Left ventricle myocardium superior (tissue), 1 donor: ENCODE results near the gene IL18RAP. TPM values are rescaled to one million over a fixed set of nuclear protein-coding genes. Genes with fewer than 3 reads are reported as not detected.

Source experiments
- ATAC-seq: fragments of 200-7000 bp; cut with Tn5 transposase; one replicate; pipeline ENCODE4 v1.9.1; 2020; ENCODE audit warnings: mild to moderate bottlenecking, moderate library complexity
- DNase-seq: peaks from one replicate; pipeline ENCODE4 v3.0.0-alpha.2; 2020
- intact Hi-C: fragments of 100-400 bp; cut with micrococcal nuclease; formaldehyde crosslinking; loops from one replicate; pipeline ENCODE4 v1.11.0; 2022
- microRNA-seq: library from miRNA; unstranded; fragments of <30 nt; microRNA quantifications from one replicate; pipeline ENCODE4 v1.2.0, GENCODE V29; 2020; ENCODE audit warnings: borderline number of aligned reads
- total RNA-seq: library from RNA; stranded (reverse); fragmentation: NEBNext Ultra II Directional; extraction: Animal tissue kit (Norgen Biotek cat#: 25700); gene quantifications from one replicate; pipeline ENCODE4 v1.2.1, GENCODE V29; 2021
- donor health status: DM: no; HTN: yes; CAD: no; lungs with severe emphysema.

The IL18RAP gene
- total RNA-seq, 1 donor from 2014 or later = 0.99 TPM

- intact Hi-C loops = no loop called here
- DNase-seq = no peak
- ATAC-seq = no peak
These were observed 62.3 kb downstream of the IL18RAP start for GRCh38 chr2:102485147-102485785.

DNA sequence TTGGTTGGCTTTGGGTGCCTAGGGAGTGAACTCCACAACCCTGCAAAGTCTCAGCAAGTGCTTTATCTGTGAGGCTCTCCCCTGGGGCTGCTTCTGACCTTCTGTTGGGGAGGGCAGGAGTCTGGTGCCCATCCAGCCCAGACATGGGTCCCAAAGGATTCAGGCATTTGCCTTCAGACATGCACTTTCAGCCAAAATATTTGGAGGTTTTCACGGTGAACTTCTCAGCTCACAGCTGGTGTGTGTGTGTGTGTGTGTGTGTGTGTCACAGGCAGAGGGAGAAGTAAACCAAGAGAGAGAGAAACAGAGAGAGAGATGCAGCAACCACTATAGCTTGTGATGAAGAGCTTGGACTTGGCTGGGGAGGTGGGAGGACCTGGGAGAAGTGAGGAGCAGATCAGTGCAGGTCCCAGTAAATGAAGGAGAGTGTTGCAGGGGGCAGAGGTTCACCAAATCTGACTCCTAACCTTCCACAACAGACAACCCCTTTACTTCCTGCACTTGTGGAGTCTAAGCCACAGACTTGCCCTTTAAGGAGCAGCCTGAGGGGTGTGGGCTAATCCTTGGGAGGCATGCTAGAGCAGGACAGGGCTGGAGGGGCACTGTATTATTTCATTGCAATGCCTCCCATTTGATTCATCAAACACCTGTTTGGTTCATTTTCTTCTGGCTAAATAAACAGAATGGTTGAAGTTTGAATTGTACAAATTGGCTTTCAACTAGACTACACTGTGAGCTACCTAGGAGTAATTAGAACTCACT is 64.2 kb downstream of the IL18RAP start:
- no peak for DNase-seq
- intact Hi-C loops = no loop called here
- ATAC-seq = no peak

GRCh38 chr2:102487761-102488462 is 65.0 kb downstream of the IL18RAP start:
- intact Hi-C loops = no loop called here
- no peak for ATAC-seq
- no peak for DNase-seq

- intact Hi-C loops = no loop called here
These were observed 66.7 kb downstream of the IL18RAP start for GRCh38 chr2:102489646-102490045.

DNA sequence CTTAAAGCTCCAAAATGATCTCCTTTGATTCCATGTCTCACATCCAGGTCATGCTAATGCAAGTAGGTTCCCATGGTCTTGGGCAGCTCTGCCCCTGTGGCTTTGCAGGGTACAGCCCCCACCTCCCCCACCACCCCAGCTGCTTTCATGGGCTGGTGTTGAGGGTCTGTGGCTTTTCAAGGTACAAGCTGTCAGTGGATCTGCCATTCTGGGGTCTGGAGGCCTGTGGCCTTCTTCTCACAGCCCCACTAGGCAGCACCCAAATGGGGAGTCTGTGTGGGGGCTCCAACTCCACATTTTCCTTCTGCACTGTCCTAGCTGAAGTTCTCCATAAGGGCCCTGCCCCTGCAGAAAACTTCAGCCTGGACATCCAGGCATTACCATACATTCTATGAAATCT is 69.0 kb downstream of the IL18RAP start:
- intact Hi-C loops = no loop called here
- DNase-seq (no peak), ATAC-seq (no peak)

More at GRCh38 chr2:102489646-102490045, 66.7 kb downstream of the IL18RAP start:
- ATAC-seq = no peak
- no peak for DNase-seq

GRCh38 chr2:102494570-102494969 is 71.6 kb downstream of the IL18RAP start:
- DNase-seq (no peak), ATAC-seq (no peak)
- intact Hi-C loops = no loop called here

DNA sequence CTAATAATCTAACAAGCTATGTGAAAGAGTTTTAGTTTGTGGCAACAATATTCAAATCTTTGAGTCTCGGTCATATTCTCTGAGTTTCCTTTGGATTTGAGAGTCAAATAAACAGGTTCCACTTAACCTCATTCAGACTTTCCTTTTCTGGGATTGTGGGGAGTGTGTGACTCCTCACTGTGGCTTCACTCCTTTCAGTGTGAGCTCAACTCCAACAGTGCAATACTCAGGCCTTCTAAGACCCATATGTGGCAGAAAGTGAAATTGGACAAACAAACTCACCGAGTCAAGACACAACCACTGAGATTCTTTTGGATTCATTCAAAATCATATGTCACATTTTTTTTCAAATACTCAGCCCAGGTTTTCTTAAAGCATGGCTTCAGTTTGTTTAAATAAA is 75.5 kb downstream of the IL18RAP start:
- intact Hi-C loops = no loop called here
- no peak for DNase-seq
- no peak for ATAC-seq

DNA sequence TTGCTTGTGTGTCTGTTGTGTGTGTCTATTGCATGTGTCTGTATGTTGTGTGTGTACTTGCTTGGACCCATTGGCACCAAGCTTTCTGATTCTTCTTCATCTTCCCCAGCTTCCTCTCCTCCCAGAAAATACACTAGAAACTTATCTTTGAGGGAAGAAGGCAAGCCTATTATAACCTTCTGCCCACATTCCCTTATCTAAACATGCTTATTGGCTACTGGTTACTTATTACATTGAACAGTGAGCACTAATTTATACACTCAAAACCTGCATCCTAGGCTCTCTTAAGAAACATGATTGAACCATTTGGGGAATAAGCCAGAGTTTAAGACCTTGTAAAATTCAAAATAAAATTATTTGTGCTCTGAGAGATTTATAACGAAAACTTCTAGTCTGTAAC is 76.6 kb downstream of the IL18RAP start:
- DNase-seq (no peak), ATAC-seq (no peak)
- intact Hi-C loops = no loop called here

Small RNA genes lying within 50 kb of the gene (microRNA-seq; reads per million reads assigned to microRNA genes)
- gene MIR4772 = not detected

Other genes with a start within 250 kb of the IL18RAP start
- not detected for gene IL1RL2, start 236.1 kb upstream of the IL18RAP start, total RNA-seq
- 2.5 TPM for gene IL1RL1, start 111.6 kb upstream of the IL18RAP start, total RNA-seq
- gene IL18R1, start 67.4 kb upstream of the IL18RAP start, total RNA-seq = 1.3 TPM
- gene SLC9A4, start 50.1 kb downstream of the IL18RAP start, total RNA-seq = not detected
- 0.15 TPM for gene SLC9A2, start 196.4 kb downstream of the IL18RAP start, total RNA-seq